Fibroblast of lung (primary cell): ENCODE results near the gene RGPD6. TPM values are rescaled to one million over a fixed set of nuclear protein-coding genes. Genes with fewer than 3 reads are reported as not detected.
"Not testable (repeated sequence)": the region's sequence is repeated elsewhere in the genome, so short reads cannot be mapped to it uniquely, and the experiment has no call there.

ENCODE experiments used
- DNase-seq, 2 donors: peaks; one replicate each; pipeline versions ENCODE4 v3.0.0 to v3.0.0-alpha.2; 2010; ENCODE audit warnings: low read depth in 2 of 2
- H2AFZ ChIP-seq: 2 replicates; pipeline ENCODE4 v1.5.1; 2012; ENCODE audit warnings: low read length, control low read depth, inconsistent platforms
- H3K27ac ChIP-seq: 2 replicates; pipeline ENCODE4 v1.5.1; 2011; ENCODE audit warnings: low read length, control low read depth; ENCODE audit not compliant: insufficient read depth
- H3K27me3 ChIP-seq: 2 replicates; pipeline ENCODE4 v1.5.1; 2011; ENCODE audit warnings: mild to moderate bottlenecking, low read length; ENCODE audit not compliant: control insufficient read depth, insufficient read depth
- H3K36me3 ChIP-seq: 2 replicates; pipeline ENCODE4 v1.5.1; 2011; ENCODE audit warnings: low read length; ENCODE audit not compliant: control insufficient read depth, insufficient read depth
- H3K4me1 ChIP-seq: 2 replicates; pipeline ENCODE4 v1.5.1; 2011; ENCODE audit warnings: low read length; ENCODE audit not compliant: control insufficient read depth, insufficient read depth; ENCODE audit errors: extremely low read depth
- H3K4me2 ChIP-seq: 2 replicates; pipeline ENCODE4 v1.5.1; 2011; ENCODE audit warnings: low read length, control low read depth; ENCODE audit not compliant: insufficient read depth; ENCODE audit errors: extremely low read depth
- H3K4me3 ChIP-seq, 4 experiments: fragments of 200-600 bp in 1 of 4; sonication (generic) in 1 of 4; replicated peaks in 1 of 4; 2 replicates each; pipeline ENCODE4 v1.5.1; 2011 to 2016; ENCODE audit warnings: low read length in 4 of 4, low read depth in 3 of 4, mild to moderate bottlenecking in 3 of 4, control low read depth in 2 of 4, inconsistent platforms in 1 of 4, mixed read lengths in 1 of 4; ENCODE audit not compliant: insufficient read depth in 1 of 4; ENCODE audit errors: control extremely low read depth in 1 of 4
- H3K79me2 ChIP-seq: 2 replicates; pipeline ENCODE4 v1.5.1; 2012; ENCODE audit warnings: mild to moderate bottlenecking, low read length, inconsistent platforms; ENCODE audit not compliant: control insufficient read depth, insufficient read depth
- H3K9ac ChIP-seq: 2 replicates; pipeline ENCODE4 v1.5.1; 2011; ENCODE audit warnings: mild to moderate bottlenecking, low read length, control low read depth; ENCODE audit not compliant: insufficient read depth
- H3K9me3 ChIP-seq: 2 replicates; pipeline ENCODE4 v1.5.1; 2012; ENCODE audit warnings: low read depth, low read length; ENCODE audit not compliant: control insufficient read depth, insufficient read depth
- H4K20me1 ChIP-seq: 2 replicates; pipeline ENCODE4 v1.5.1; 2011; ENCODE audit warnings: low read length; ENCODE audit not compliant: control insufficient read depth, insufficient read depth; ENCODE audit errors: extremely low read depth
- polyA plus RNA-seq, 2 donors: library from polyadenylated mRNA; depleted of rRNA in 1 of 2; stranded (reverse) in 1 of 2; unstranded in 1 of 2; fragments of >200 nt; gene quantifications; 2 replicates each; pipeline ENCODE4 v1.2.1, GENCODE V29; 2011 to 2012; ENCODE audit warnings: missing spikeins in 1 of 2
- total RNA-seq: library from RNA; depleted of rRNA; stranded (reverse); fragments of >200 nt; gene quantifications from 2 replicates; pipeline ENCODE4 v1.2.1, GENCODE V29; 2014

Gene RGPD6
- total and polyA plus RNA-seq, 2 donors (not counting 1 experiment from before 2014, with no cell fraction given), result 10.5 to 23.6 TPM

- H4K20me1 ChIP-seq, H3K9ac ChIP-seq, H3K27ac ChIP-seq, H2AFZ ChIP-seq, H3K9me3 ChIP-seq, H3K27me3 ChIP-seq, DNase-seq, H3K4me1 ChIP-seq, H3K36me3 ChIP-seq, H3K4me2 ChIP-seq, H3K4me3 ChIP-seq, H3K79me2 ChIP-seq: not testable (repeated sequence)
Observed at GRCh38 chr2:110605057-110605456, 28.0 kb upstream of the RGPD6 start.

- not testable (repeated sequence) for H3K9me3 ChIP-seq, H3K9ac ChIP-seq, H3K36me3 ChIP-seq, H3K4me2 ChIP-seq, H3K4me1 ChIP-seq, H4K20me1 ChIP-seq, H3K27ac ChIP-seq, H3K4me3 ChIP-seq, H3K27me3 ChIP-seq, H2AFZ ChIP-seq, DNase-seq, H3K79me2 ChIP-seq
Observed at GRCh38 chr2:110603917-110604591, 27.0 kb upstream of the RGPD6 start.

- not testable (repeated sequence) for H3K36me3 ChIP-seq, H3K27me3 ChIP-seq, H3K9me3 ChIP-seq, H3K4me3 ChIP-seq, DNase-seq, H2AFZ ChIP-seq, H3K4me1 ChIP-seq, H3K4me2 ChIP-seq, H3K9ac ChIP-seq, H4K20me1 ChIP-seq, H3K79me2 ChIP-seq, H3K27ac ChIP-seq
Observed at GRCh38 chr2:110602139-110602538, 25.1 kb upstream of the RGPD6 start.

- H3K9ac ChIP-seq, H3K27ac ChIP-seq, H3K36me3 ChIP-seq, H2AFZ ChIP-seq, H3K27me3 ChIP-seq, H3K4me1 ChIP-seq, H4K20me1 ChIP-seq, H3K4me2 ChIP-seq, DNase-seq, H3K4me3 ChIP-seq, H3K9me3 ChIP-seq, H3K79me2 ChIP-seq: not testable (repeated sequence)
Observed at GRCh38 chr2:110591973-110592372, 15.0 kb upstream of the RGPD6 start.

GRCh38 chr2:110589677-110590330 is 12.8 kb upstream of the RGPD6 start:
- not testable (repeated sequence) for H4K20me1 ChIP-seq, H3K36me3 ChIP-seq, H3K27me3 ChIP-seq, H3K4me1 ChIP-seq, H3K27ac ChIP-seq, H3K79me2 ChIP-seq, H3K4me3 ChIP-seq, H2AFZ ChIP-seq, H3K9me3 ChIP-seq, DNase-seq, H3K4me2 ChIP-seq, H3K9ac ChIP-seq

GRCh38 chr2:110588520-110588919 is 11.5 kb upstream of the RGPD6 start:
- not testable (repeated sequence) for H3K9ac ChIP-seq, H4K20me1 ChIP-seq, H3K4me2 ChIP-seq, H3K27ac ChIP-seq, H2AFZ ChIP-seq, DNase-seq, H3K4me3 ChIP-seq, H3K36me3 ChIP-seq, H3K79me2 ChIP-seq, H3K4me1 ChIP-seq, H3K9me3 ChIP-seq, H3K27me3 ChIP-seq
